ENCODE data around the gene MRNIP.

GRCh38 chr5:179804555-179804947 lies 54.1 kb downstream of the MRNIP start:
- TF ChIP-seq CTCF (IDR thresholded peaks at IDR 0.05; ENCODE audit: insufficient read depth, low read length, poor library complexity, severe bottlenecking) (no peak), EZH2phosphoT487 (conservative IDR thresholded peaks at IDR 0.05; ENCODE audit: low read length) (no peak)

Data from SU-DHL-6 (cell line).